GM12892 (cell line): ENCODE data around the gene RBMS3.

Experiments used
- POLR2A ChIP-seq: IDR thresholded peaks from 2 replicates; pipeline ENCODE4 v1.6.1; 2011; ENCODE audit warnings: low read depth, low read length, control low read depth
- POLR2AphosphoS5 ChIP-seq: IDR thresholded peaks from 2 replicates; pipeline ENCODE4 v1.6.1; 2011; ENCODE audit warnings: low read depth, low read length, control low read depth

- TF ChIP-seq POLR2AphosphoS5 (no peak), POLR2A (no peak)
Observed at GRCh38 chr3:29255854-29256696, 24.8 kb upstream of the RBMS3 start.
